Stimulated activated CD4-positive, alpha-beta T cell treated with anti-CD3 and anti-CD28 coated beads, Interleukin-12 subunit alpha, Interleukin-12 subunit beta, amount 100 ng/mL, for 48 hours (primary cell): Measurements from ENCODE around the gene FRMD8.
A peak's percentile ranks its signal among the peaks of the same experiment; 100 is the strongest.

Experiments
- DNase-seq, 3 donors: peaks; one replicate each; pipeline ENCODE4 v3.0.0-alpha.2; 2020; ENCODE audit warnings: low read depth in 2 of 3, low spot score in 1 of 3

The FRMD8 gene

DNA sequence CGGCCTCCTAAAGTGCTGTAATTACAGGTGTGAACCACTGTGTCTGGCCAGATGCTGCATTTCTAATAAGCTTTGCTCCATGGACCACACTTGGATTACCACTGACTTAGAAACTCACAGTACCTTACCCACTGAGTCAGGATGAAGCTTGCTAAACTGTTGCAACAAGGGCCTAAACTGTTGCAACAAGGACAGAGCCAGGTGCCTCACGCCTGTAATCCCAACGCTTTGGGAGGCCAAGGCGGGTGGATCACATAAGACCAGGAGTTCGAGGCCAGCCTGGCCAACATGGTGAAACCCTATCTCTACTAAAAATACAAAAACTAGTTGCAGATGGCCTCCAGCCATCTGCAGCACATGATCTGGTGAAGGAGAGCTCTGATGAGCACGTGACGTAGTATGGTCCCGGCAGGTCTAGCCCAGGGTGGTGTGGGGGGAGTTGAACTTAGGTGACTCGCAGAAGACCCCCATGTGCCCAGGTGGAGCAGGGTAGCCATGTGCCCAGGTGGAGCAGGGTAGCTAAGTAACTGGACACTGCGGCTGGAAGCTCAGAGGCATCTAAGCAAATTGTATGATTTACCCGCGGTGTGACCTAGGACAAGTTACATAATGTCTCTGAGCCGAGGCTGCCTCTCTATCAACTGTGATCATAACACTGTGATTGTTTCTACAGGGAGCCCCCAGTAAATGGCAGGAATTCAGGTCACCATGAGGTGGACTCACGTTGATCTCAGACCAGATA is 12.4 kb upstream of the FRMD8 start:
- DNase-seq: no peak

DNA sequence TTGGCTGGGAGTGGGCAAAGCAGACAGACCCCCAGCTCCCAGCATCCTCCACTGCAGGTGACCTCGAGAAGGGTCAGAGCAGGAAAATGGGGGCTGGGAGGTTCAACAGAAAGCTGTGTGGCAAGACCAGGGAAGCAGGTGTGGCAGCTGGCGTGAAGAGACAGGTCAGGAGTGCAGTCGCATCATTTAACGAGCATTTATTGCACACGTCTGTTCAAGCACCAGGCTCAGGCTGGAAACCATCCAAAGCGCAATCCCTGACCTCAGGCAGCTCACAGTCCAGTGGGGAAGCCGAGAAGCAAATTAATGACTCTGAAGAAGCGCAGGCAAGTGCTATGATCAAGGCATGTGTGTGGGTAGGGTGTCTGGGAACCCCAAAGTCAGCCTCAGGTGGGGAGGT is 11.4 kb upstream of the FRMD8 start:
- no peak for DNase-seq

DNA sequence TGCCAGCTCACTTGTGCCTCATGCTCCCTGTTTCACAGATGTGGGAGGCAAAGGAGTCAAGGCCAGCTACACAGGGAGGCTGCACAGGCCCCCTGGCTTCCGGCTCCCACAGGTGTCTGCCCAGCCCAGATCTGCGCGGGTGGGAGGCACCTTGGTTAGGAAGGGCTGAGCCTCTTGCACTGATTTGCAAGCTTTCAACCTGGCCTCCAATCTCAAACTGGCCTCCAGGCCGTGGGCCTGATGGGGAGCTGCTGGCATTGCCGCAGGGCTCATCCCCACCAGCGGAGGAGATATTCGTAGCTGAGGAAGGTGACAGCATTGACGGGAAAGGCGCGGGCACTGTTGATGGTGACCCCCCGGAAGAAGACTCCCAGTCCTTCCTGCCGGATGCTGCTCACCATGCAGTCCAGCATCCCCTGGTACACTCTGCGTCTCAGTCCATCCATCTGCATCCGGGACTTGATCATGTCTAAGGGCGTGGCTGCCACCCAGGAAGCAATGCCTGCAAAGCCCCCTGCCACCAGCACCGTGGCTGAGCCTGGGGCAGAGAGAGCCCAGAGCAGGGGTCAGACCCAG is 10.2 kb upstream of the FRMD8 start:
- DNase-seq: no peak

DNA sequence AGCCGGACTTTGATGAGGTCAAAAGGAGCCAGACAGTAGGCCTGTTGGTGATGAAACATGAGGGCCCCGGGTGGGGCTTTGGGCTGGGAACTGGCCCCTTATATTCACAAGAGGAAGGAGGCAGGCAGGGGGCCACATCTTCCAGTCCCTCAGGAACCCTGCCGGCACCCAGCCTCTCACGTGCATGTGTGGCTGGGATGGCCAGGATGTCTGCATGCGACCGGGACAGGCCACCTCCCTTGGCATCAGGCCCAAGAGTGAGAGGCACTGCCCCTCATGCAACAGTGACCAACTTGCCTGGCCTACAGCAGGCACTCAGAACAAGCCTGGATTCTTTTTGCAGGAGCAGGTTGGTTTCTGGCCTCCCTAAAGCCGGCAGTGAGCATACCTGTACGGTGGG is 9.4 kb upstream of the FRMD8 start:
- DNase-seq: no peak

DNA sequence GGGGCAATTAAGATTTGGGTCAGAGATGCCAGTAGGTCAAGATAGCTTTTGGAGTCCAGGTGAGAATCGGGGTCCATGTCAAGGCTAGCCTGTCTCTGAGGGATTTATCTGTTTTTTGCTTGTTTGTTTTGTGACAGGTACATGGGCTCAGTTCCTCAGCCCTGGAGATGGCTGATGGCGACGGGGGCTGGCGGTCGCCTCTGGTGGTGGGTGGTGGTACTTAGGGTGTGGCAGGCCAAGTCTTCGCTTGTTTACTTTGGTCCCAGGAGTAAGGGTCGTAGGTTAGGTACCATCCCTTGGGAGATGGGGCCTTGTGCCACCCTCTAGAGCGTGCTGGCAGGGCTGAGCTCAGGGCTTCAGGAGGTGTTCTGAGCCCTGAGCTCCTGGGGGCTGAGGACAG is 8.7 kb upstream of the FRMD8 start:
- no peak for DNase-seq

DNA sequence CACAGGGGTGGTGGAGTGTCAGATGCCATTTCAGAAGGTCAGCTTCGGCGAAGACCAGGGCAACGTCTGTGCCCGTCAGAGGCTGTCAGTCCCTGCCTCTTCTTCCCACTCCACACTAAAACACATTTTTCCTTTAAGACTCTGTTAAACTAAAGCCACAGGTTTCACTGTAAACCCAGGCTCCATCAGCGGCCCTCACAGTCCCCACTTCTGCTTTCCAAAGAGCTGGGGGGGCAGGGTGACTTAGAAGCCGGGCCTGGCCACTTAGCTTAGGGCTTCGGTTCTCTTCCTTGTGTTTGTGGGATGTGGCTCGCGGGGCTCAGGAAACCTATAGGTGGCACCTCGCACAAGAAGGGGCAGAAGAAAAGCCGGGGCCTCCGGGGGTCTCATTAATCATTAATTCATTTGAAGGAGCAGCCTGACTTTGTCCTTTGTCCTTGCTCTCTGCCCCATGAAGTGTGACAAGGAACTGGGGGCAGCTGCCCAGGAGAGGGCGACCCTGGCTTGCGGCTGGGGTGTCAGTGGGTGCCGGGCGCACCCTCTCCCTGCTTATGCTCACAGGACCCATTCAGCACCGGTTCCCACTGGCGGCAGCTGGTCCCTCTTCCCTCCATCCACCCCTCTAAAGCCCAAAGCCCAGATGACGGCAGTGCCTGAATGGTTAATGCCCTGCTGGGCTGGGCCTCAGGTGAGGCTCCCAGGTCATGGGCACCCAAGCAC is 8.1 kb upstream of the FRMD8 start:
- no peak for DNase-seq

DNA sequence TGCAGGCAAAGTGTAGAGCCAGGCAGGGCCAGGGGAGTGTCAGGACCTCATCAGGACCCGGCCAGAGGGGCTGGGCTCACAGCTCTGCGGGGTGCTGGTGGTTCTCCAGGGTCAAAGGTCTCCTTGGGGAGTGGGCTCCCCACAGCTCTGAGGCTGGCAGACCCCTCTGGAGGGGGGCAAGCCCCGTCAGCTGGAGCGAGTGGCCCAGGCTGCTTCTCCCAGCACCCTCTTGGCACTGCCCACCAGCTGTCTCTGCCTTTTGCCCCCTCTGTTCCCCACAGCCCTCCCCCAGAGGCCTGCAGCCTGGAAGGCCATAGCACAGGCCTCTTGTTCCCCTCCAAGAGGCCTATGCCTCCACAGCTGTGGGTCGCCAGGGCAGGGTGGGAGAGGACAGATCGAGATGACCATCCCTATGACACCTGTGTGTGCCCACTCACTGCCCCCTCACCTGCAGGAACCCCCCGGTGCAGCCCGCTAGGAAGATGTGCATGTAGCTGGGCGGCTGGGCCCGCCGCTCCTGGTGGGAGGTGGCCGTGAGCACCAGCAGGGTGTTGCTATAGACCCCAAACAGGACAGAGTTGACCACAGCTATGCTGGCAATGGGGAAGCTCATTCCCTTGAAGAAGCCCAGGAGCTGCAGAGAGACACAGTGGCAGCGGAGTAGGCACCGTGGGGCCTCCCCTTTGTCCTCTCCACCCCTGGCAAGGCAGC is 7.4 kb upstream of the FRMD8 start:
- no peak for DNase-seq

DNA sequence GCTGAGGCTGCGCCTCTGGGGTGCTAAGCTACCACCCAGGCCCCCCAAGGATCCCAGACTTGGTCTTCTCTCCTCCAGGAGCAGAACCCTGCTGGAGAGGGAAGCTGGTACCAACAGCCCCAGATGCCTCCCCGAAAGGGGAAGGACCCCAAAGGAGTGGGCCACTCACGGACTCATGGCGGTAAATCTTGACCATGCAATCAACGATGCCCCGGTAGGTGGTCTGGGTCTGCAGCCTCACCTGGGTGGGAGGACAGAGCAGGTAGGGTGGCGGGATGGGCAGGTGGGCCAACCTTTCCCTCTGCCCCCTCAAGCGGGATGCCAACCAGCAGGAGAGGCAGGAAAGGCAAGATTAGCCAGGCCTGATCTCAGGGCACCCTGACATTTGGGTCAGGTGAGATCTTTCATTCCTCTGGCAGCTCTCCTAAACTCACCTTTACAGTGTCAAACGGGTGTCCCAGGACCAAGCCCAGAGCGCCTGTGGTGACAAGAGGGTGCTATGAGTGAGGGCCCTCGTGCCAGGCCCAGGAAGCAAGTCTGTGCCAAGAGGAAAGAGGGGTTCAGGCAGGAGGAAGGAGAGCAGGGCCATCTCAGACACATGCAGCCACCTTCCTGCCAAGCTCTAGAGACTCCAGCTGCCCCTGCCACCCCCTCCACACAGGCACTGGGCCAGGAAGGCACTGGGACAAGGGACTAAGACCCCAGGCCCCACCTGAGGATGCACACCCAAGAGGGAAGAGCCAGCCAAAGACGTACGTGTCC is 6.6 kb upstream of the FRMD8 start:
- no peak for DNase-seq

DNA sequence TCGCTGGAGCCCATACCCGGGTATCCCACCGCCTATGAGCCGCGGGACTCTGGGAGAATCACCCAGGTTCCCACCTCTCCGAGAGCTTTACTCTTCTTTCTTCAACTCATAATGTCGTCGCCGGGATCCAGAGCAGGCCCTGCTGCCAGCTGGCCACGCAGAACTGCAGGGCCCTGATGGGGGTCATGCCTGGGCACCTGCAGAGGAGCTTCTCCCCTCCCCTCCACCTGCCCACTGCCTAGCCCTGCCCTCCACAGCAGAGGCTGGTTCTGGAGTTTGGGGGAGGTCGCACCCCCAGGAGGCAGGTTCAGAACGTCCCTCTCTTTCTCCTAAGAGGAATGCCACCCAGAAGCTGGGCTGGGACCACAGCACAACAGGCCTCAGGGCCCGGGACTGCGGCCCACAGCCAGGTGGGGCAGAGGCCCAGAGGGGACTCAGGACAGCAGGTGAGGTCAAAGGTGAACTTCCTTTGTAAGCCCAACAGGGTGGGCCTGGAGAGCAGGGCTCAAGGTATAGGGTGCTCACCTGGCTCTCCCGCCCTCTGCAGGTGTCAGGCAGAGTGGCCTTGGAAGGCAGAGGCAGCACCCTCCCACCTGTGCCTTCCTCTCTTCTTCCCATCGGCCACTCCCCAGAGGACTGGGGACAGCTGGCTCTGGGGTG is 5.8 kb upstream of the FRMD8 start:
- DNase-seq: no peak

DNA sequence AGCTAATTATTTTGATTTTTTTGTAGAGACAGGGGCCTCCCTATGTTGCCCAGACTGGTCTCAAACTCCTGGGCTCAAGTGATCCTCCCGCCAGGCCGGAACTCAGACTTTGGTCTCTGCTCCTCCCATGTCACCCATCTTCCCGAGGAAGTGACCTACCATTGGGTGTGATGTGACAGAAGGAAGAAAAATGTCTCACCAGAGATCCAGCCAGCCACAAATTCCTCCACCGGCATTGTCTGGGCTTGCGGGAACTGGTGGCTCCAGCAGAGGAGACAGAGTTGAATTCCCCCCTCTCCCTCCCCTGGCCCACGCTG is 4.8 kb upstream of the FRMD8 start:
- peak in 2 of 3 donors; percentile 22 to 29 for DNase-seq

DNA sequence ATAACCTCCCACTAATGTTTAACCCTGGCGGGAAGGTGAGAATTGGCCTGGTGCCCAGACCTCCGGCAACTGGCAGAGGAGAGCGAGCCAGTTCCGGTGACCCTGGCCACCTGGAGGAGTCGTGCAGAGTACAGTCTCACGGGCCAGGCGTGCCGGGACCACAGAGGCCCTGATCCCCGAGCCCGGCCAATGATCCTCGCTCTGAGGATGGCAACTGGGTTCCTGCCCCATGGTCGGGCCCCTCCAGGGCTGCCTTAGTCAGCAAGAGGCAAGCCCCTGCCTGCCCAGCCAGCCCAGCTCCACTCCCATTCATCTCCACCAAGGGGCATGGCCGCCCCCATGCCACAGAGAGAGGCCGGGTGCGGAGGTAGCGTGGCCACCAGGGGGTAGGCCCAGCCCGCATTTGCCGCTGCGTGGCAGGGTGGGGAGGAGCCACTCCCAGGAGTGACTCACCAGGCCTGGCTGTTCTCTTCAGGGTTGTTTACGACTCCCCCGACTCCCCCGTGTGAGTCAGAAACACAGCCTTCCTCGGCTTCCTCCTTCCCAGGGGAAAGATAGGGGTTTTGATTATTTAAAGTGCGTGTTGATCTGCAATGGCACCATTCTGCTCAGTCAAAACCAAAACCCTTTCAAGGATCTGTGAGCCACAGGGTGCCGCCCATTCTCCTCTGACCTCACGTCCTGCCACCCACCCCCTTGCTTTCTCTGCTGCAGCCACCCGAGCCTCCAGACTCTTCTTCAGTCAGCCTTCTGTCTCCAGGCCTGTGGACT is 4.2 kb upstream of the FRMD8 start, which contains the start of gene SLC25A45:
Gene SLC25A45 (minus strand): TSS at position 614 of the 771 bp plus-strand sequence. CDS start 695 bp downstream, outside the sequence.
- DNase-seq: peak; percentile 88 to 91 (median 91)

DNA sequence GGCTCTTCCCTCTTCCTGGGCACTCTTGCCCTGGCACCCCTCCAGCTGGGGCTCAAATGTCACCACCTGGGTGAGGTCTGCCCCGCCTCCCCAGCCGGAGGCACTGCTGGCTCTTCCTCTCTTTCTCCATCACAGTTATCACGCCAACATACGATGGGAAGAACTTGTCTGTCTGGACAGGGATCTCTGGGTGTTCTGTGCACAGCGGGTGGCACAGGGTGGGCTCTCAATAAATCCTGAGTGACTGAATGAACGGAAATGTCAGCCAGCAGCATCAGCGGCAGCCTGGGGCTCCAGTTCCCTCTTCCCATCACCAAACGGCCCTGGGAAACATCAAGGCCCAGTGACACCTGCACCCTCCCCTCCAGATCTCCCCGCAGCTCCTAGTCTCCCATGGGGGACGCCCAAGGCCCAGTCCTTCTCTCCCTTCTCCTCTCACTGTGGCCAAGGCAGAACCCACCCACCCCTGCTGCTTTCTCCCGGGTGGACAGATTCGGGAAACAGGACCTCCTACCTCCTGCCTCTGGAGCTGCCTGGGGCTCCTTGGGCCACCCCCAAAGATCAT is 3.6 kb upstream of the FRMD8 start:
- DNase-seq: no peak

DNA sequence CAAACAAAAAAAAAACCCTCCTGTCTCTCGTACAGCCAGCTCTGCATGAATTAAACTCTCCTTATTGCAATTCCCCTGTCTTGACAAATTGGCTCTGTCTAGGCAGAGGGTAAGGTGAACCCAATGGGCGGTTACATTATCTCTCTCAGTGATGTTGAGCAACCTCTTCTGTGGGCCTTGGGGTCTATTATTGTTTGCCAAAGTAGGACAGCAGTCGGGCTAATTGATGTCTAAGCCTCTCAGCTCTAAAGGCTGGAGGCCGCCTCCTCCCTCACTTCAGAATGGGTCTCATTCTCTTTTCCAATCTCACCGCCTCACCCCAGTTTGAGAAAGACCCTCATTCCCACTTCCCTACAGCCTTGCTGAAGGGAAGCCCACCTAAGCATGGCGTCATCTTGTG is 2.7 kb upstream of the FRMD8 start:
- DNase-seq: no peak

DNA sequence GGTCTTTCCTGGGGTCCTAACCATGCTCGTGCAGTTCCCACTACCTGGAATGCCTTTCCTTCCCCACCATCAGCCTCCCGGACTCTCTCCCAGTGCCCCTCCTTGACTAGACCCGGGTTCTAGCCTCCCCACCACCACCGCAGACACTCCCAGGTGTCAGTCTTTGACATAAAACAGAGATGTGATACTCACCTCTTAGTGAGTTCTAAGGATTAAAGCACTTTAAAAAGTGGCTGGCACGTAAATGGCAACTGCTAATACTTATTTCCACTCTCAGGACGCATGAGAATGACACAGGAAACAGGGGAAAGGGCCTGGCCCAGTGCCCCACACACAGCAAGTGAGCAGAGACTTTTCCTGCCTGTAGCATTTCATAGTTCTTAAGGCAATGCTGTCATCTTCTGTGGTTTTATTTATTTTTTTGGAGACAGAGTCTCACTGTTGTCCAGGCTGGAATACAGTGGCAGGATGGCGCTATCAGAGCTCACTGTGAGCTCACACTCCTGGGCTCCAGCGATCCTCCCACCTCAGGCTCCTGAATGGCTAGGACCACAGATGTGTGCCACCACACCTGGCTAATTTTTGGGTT is 2.0 kb upstream of the FRMD8 start:
- no peak for DNase-seq

DNA sequence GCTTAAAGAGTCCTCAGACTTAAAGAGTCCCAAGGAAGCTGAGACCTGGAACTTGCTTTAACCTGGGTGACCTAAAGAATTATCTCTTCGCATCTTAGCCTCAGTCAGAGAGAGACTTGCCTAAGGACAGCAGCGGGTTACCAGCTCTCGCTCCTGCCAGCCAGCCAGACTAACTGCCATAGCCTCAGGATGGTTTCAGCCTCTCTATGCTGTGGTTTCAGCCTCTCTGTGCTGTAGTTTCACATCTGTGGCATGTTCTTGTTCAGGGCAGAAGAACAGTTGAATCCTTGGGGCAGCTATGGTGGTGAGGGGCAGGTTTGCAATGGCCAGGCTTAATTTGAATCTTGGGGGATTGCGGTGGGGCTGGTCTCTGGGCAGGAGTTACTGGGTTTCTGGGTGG is 2.3 kb downstream of the FRMD8 start:
- DNase-seq: no peak

DNA sequence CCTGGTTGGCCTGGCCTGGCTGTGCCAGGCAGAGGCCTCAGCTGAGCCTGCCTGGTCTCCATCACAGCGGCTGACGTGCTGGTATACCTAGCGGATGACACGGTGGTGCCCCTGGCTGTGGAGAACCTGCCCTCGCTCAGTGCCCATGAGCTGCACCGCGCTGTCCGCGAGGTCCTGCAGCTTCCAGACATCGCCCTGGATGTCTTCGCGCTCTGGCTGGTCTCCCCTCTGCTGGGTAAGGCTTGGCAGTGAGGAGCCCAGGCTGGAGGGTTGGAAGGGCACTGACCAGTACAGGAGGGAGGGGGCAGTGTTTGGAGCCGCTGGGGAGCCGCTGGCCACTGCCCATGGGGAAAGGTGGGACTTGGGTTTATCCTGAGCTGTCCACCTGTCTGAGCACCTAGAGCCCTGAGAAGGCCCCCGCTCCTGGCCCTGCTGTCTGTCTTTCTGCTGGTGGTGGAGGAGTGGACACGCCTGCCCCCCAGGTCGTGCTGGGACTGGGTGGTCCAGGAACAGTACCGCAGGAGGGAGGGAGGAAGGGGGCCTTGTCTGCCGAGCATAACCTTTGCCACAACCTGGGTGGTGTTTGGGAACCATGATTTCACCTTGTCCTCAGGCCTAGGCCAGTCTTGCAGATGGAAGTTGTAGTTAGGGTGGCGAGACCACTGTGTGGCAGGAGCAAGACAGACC is 3.0 kb downstream of the FRMD8 start:
- DNase-seq: no peak

DNA sequence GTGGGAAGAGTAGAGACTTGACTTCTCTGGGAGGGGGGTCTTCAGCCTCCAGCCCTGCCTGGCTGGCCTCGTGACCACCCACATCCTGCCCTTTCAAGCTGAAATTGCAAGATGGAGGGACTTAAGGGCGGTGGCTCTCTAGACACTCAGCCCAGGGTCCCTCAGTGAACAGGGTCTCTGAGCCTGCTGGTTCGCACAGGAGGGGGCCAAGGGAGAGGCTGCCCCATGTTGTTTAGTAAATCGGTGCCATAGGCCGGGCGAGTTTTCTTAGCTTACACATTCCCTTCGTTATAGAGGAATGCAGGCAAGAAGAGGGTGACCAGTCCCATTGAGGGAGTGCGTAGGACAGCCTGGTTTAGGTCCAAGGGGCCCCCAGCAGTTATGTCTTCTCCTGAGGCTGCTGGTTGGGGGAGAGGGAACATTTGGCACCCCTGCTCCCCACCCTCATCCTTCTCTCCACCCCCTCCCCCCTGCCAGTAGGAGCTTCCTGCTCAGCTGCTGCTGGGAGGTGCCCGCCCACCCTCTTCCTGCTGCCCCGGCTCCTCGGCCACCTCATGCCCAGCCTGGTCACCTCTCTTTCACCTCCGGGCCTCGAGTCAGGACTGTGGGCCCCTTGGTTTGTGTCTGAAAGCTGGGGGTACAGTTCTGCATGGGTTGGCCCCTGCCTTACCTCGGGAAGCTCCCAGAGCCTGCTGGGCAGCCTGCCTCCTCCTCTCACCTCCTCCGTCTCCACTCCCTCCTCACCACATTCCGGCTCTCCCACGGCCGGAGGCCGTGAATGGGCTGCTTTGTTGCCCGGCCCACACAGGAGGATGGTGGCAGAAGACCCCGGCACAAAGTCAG is 3.9 kb downstream of the FRMD8 start:
- no peak for DNase-seq

DNA sequence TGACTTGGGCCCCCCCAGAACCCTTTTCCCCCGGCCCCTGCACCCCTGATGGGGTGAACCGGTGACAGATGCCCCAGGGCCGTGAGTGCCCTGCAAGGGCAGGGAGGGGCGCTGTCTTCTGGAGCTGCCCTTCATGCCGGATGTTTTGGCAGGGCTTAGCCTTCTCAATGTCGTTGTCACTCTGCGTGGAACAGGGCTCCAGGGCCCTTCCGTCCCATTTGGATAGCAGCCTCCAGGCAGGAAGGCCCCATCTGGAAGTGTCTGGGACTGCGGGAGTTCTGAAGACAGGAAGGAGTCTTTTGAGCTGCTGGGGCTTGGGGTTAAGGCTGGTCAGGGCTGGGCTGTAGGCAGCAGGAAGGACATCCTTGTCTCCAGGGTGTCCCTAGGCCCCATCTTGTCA is 4.6 kb downstream of the FRMD8 start:
- DNase-seq: no peak
